GM06990 (cell line): ENCODE data around the gene NCAM1.

Experiments used
- DNase-seq: peaks from one replicate; pipeline ENCODE4 v3.0.0-alpha.2; 2011; ENCODE audit not compliant: insufficient read length; ENCODE audit errors: extremely low read depth
- H3K27me3 ChIP-seq: replicated peaks from 2 replicates; pipeline ENCODE4 v1.6.0; 2011; ENCODE audit warnings: low read length; ENCODE audit not compliant: control insufficient read depth, insufficient read depth
- H3K36me3 ChIP-seq: 2 replicates; pipeline ENCODE4 v1.5.1; 2011; ENCODE audit warnings: low read length; ENCODE audit not compliant: control insufficient read depth, insufficient read depth
- H3K4me3 ChIP-seq: replicated peaks from 2 replicates; pipeline ENCODE4 v1.5.1; 2011; ENCODE audit warnings: low read depth, mild to moderate bottlenecking, control low read depth, low read length
- CTCF ChIP-seq: IDR thresholded peaks from 2 replicates; pipeline ENCODE4 v1.5.1; 2011; ENCODE audit warnings: low read length, control low read depth, mild to moderate bottlenecking, inconsistent platforms; ENCODE audit not compliant: insufficient read depth, poor library complexity, severe bottlenecking

NCAM1 gene

GRCh38 chr11:113105592-113105991 lies 144.4 kb downstream of the NCAM1 start:
- TF ChIP-seq CTCF: no peak
- no peak overlapping the region for H3K4me3 ChIP-seq
- 0 out of 2 replicates have a peak, but pooled peaks cover 1% of the 10 kb centered on the region for H3K27me3 ChIP-seq
- DNase-seq: no peak
- H3K36me3 ChIP-seq: no peaks in the 10 kb centered on the region

DNA sequence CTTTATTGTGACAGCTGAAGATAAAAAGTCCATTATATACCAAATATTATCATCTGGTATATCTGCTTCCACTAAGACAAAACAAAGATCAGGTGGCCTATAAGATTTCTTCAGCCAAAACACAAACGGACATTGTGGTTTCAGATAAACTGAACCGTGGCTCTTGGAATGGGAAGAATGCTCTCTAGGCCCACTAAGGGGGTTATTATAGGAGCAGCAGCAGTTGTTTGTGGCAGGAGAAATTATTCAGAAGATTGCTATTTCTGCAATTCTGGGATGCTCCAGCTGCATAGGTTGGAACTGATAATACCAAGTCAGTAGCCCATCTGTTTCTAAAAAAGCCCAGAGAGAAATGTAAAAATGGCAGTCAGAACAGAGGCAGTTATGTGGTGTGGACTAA lies 145.3 kb downstream of the NCAM1 start:
- DNase-seq: no peak
- TF ChIP-seq CTCF: no peak
- 0 out of 2 replicates have a peak, but pooled peaks cover 1% of the 10 kb centered on the region for H3K27me3 ChIP-seq
- H3K36me3 ChIP-seq: no peaks in the 10 kb centered on the region
- H3K4me3 ChIP-seq: no peak overlapping the region

GRCh38 chr11:113110046-113110445 lies 148.8 kb downstream of the NCAM1 start:
- Histone ChIP-seq H3K36me3 (no peaks in the 10 kb centered on the region), H3K4me3 (no peak overlapping the region), H3K27me3 (0 out of 2 replicates have a peak, but pooled peaks cover under 1% of the 10 kb centered on the region)
- no peak for TF ChIP-seq CTCF
- DNase-seq: no peak

- no peak for TF ChIP-seq CTCF
These were observed 149.9 kb downstream of the NCAM1 start for GRCh38 chr11:113111156-113111555.

DNA sequence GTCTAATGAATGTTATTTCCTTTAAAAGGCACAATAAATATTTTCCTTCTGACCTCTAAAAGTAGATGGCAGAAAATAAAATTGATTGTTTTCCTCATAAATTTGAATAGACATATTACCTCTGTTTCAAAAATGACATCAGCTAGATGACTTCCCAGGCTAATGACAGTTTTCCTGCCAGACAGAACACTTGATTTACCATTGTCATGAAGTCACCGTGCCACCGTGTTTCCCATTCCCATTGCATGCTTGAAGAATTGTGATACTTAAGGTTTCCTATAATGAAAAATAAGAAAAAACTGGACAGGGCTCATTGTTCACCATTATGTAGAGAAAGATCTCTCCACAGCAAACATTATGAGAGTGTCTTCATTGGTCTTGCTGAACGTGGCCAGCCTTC lies 151.1 kb downstream of the NCAM1 start:
- Histone ChIP-seq H3K36me3 (no peaks in the 10 kb centered on the region), H3K27me3 (no peaks in the 10 kb centered on the region), H3K4me3 (no peak overlapping the region)
- TF ChIP-seq CTCF: no peak
- no peak for DNase-seq

More at GRCh38 chr11:113111156-113111555, 149.9 kb downstream of the NCAM1 start:
- Histone ChIP-seq H3K4me3 (no peak overlapping the region), H3K36me3 (no peaks in the 10 kb centered on the region), H3K27me3 (no peaks in the 10 kb centered on the region)
- DNase-seq: no peak
